ENCODE results near the gene DOP1B. TPM values are rescaled to one million over a fixed set of nuclear protein-coding genes. Genes with fewer than 3 reads are reported as not detected.
A peak's percentile ranks its signal among the peaks of the same experiment; 100 is the strongest.

Gene DOP1B
- total and polyA plus RNA-seq, 2 of the 4 experiments (the other 2 are of a cell fraction) = 8.8 to 13.0 TPM

DNA sequence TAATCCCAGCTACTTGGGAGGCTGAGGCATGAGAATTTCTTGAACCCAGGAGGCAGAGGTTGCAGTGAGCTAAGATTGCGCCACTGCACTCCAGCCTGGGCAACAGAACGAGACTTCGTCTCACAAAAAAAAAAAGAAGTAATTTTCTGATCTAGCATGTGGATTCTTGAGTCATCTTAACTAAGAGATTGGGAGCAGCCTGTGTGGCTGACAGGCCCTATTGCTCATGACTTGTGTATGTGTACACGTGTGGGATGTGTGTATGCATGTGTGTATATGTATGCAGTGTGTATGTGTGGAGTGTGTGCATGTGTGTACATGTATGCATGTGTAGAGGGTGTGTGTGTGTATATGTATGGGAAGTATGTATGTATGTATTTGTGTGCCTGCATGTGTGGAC is 29.5 kb downstream of the DOP1B start:
- Histone ChIP-seq H3K4ac (ENCODE audit: low read depth, low read length) (no peak overlapping the region), H2BK5ac (ENCODE audit: low read depth, low read length, poor library complexity, severe bottlenecking) (no peak overlapping the region), H3K4me1 (ENCODE audit: control insufficient read depth, insufficient read depth, low read length) (peaks cover 6% of the 10 kb centered on the region), H3K27ac (ENCODE audit: insufficient read depth, low read length) (no peak overlapping the region), H2AK5ac (ENCODE audit: low read depth, low read length) (no peak overlapping the region), H3K9ac (ENCODE audit: low read depth, low read length) (no peak overlapping the region), H3K27me3 (ENCODE audit: control insufficient read depth, insufficient read depth, low read length) (no peaks in the 10 kb centered on the region), H2AK9ac (replicated peaks; ENCODE audit: low read depth, low read length, poor library complexity) (no peak overlapping the region), H2BK15ac (ENCODE audit: low read depth, low read length) (no peak overlapping the region), H4K91ac (ENCODE audit: insufficient read depth, low read depth, low read length) (no peak overlapping the region), H3K36me3 (ENCODE audit: control insufficient read depth, insufficient read depth, low read length) (no peaks in the 10 kb centered on the region; the same call in 1 of the 2 replicates), H4K8ac (ENCODE audit: low read depth in 2 of 2, low read length in 2 of 2) (no peak overlapping the region), H3K14ac (replicated peaks; ENCODE audit: low read depth, low read length) (no peak overlapping the region), H2AFZ (replicated peaks; ENCODE audit: low read length, poor library complexity) (no peak overlapping the region), H2BK120ac (ENCODE audit: low read depth, low read length) (no peak overlapping the region), H3K79me1 (ENCODE audit: low read depth in 1 of 2, low read length in 2 of 2) (peaks cover 6 to 30% of the 10 kb centered on the region in 2 experiments), H4K5ac (ENCODE audit: low read depth, low read length) (no peak overlapping the region), H4K20me1 (ENCODE audit: insufficient read depth, low read length) (no peaks in the 10 kb centered on the region), H3K4me3 (ENCODE audit: insufficient read depth, low read depth, low read length) (no peak overlapping the region), H3K9me1 (ENCODE audit: insufficient read depth, low read length) (peaks cover 17% of the 10 kb centered on the region; the same call in 1 of the 2 replicates), H2BK20ac (ENCODE audit: low read depth, low read length) (no peak overlapping the region), H3K9me3 (ENCODE audit: control insufficient read depth, insufficient read depth, low read length) (no peaks in the 10 kb centered on the region), H3K4me2 (ENCODE audit: low read depth, low read length) (no peak overlapping the region), H3K23ac (ENCODE audit: low read depth, low read length) (no peak overlapping the region), H3K56ac (ENCODE audit: extremely low read depth, insufficient read depth, low read length) (no peak overlapping the region), H3K18ac (ENCODE audit: low read depth, low read length) (no peak overlapping the region)
- in situ Hi-C loops (cut with MboI; ENCODE audit: low sequenced_read_pairs) = no loop called here
- TF ChIP-seq USF2 (IDR thresholded peaks at IDR 0.05; ENCODE audit: low read depth, low read length) (no peak), RAD21 (IDR thresholded peaks at IDR 0.05; ENCODE audit: low read length) (no peak), CEBPB (IDR thresholded peaks at IDR 0.05; ENCODE audit: low read depth, low read length) (no peak), NFE2L2 (IDR thresholded peaks at IDR 0.05; ENCODE audit: low read depth, low read length) (no peak), BHLHE40 (IDR thresholded peaks at IDR 0.05; ENCODE audit: low read depth, low read length) (no peak), RFX5 (IDR thresholded peaks at IDR 0.05; ENCODE audit: low read depth, low read length) (no peak), CHD1 (IDR thresholded peaks at IDR 0.05; ENCODE audit: low read depth, low read length) (no peak), MXI1 (IDR thresholded peaks at IDR 0.05; ENCODE audit: borderline replicate concordance, low read depth, low read length) (no peak), SMC3 (IDR thresholded peaks at IDR 0.05; ENCODE audit: low read depth, low read length) (no peak), POLR2A (IDR thresholded peaks at IDR 0.05; ENCODE audit: low read depth, low read length) (no peak), RCOR1 (IDR thresholded peaks at IDR 0.05; ENCODE audit: insufficient replicate concordance, low read length) (no peak), ELK1 (IDR thresholded peaks at IDR 0.05; ENCODE audit: borderline replicate concordance, low read depth, low read length) (no peak), FOS (IDR thresholded peaks at IDR 0.05; ENCODE audit: low read depth, low read length) (no peak), CTCF (conservative IDR thresholded peaks at IDR 0.05; ENCODE audit: low read depth, low read length) (no peak), MAZ (IDR thresholded peaks at IDR 0.05; ENCODE audit: borderline replicate concordance, low read depth, low read length) (no peak), MAFK (IDR thresholded peaks at IDR 0.05; ENCODE audit: low read depth, low read length) (no peak)
- POLR2A ChIA-PET (ENCODE audit: unreplicated experiment) = no interaction called here
- BruUV-seq (replicated peaks) = no TSS peak
- DNase-seq (peak; percentile 41), ATAC-seq (ENCODE audit: low read depth) (no peak)
- CTCF ChIA-PET = no interaction called here
- dilution Hi-C loops (cut with HindIII; ENCODE audit: low sequenced_read_pairs, unreplicated experiment) = no loop called here
- intact Hi-C loops (cut with micrococcal nuclease) = no loop called here
- WGBS, 2 experiments (ENCODE audit: extremely low coverage in 2 of 2, insufficient read length in 1 of 2) = 89% methylated on average over 4 of the region's 4 CpGs; no CpG with 5 or more reads in 1 of the 2 experiments

Data from IMR-90 (cell line).